ENCODE results near the gene KRT3. TPM values are rescaled to one million over a fixed set of nuclear protein-coding genes. Genes with fewer than 3 reads are reported as not detected.

Gene KRT3
- total RNA-seq, 2 experiments from 2014 or later = not detected

- CTCF ChIA-PET = interaction anchor here (1.3 to 1.4 kb wide), 2 partner anchors 60 to 160 kb away, joined by 3 to 4 read pairs; no protein-coding TSS in a partner anchor
- intact Hi-C loops (cut with micrococcal nuclease) = no loop called here
- Mint-ChIP-seq H3K27me3 (peaks cover 1% of the 10 kb centered on the region), H3K9me3 (no peaks in the 10 kb centered on the region), H3K36me3 (ENCODE audit: low read depth) (no peaks in the 10 kb centered on the region), H3K4me1 (ENCODE audit: low read depth) (peaks cover 10% of the 10 kb centered on the region), H3K27ac (no peak overlapping the region), H3K4me3 (no peak overlapping the region)
- POLR2A ChIA-PET = no interaction called here
- ATAC-seq (no peak), DNase-seq (no peak)
- TF ChIP-seq CTCF (IDR thresholded peaks at IDR 0.05) = no peak
Measured at GRCh38 chr12:52820521-52820920, 24.6 kb upstream of the KRT3 start.

- Mint-ChIP-seq H3K9me3 (no peaks in the 10 kb centered on the region), H3K27ac (no peak overlapping the region), H3K36me3 (ENCODE audit: low read depth) (no peaks in the 10 kb centered on the region), H3K4me1 (ENCODE audit: low read depth) (peaks cover 10% of the 10 kb centered on the region), H3K27me3 (peaks cover 1% of the 10 kb centered on the region), H3K4me3 (no peak overlapping the region)
- TF ChIP-seq CTCF (IDR thresholded peaks at IDR 0.05) = no peak
- intact Hi-C loops (cut with micrococcal nuclease) = no loop called here
- CTCF ChIA-PET = interaction anchor here (1.0 to 1.4 kb wide), 4 partner anchors 51 to 160 kb away, joined by 3 to 4 read pairs (median 4); no protein-coding TSS in a partner anchor
- POLR2A ChIA-PET = no interaction called here
- ATAC-seq (no peak), DNase-seq (no peak)
Measured at GRCh38 chr12:52819731-52820510, 24.0 kb upstream of the KRT3 start.

DNA sequence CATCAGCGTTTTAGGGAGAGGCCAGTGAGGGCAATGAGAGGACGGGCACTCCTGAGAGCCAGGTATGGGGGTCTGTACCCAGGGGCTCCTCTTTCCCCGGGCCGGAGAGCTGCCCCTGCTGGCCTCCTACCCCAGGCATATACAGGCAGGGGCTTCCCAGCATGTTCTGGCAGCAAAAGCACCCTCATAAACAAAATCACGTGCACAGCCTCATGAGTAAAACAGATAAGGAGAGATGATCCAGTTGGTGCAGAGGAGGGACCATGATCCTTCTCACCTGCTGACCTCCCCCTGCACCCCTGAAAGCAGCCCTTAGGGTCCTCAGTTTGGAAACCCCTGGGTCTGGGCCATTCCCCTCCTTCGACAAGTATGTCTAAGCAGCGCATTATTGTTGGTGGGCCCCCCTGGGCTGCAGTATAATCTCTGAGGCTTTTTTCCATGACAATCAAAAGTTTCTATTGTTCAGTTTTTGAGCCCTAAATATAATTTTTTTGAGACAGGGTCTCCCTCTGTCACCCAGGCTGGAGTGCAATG, 23.0 kb upstream of the KRT3 start:
- TF ChIP-seq CTCF (IDR thresholded peaks at IDR 0.05) = no peak
- ATAC-seq = no peak
- no peak overlapping the region for H3K4me3 Mint-ChIP-seq
- POLR2A ChIA-PET = no interaction called here
- no peak for DNase-seq
- H3K9me3 Mint-ChIP-seq = no peaks in the 10 kb centered on the region
- intact Hi-C loops (cut with micrococcal nuclease) = no loop called here
- CTCF ChIA-PET = interaction anchor here (1.0 to 1.4 kb wide), 2 partner anchors 52 to 66 kb away, joined by 3 to 4 read pairs; no protein-coding TSS in a partner anchor
- peaks cover 1% of the 10 kb centered on the region for H3K27me3 Mint-ChIP-seq
- no peaks in the 10 kb centered on the region for H3K36me3 Mint-ChIP-seq (ENCODE audit: low read depth)
- no peak overlapping the region for H3K27ac Mint-ChIP-seq
- peaks cover 10% of the 10 kb centered on the region for H3K4me1 Mint-ChIP-seq (ENCODE audit: low read depth)

GRCh38 chr12:52818388-52818787, 22.5 kb upstream of the KRT3 start:
- H3K27me3 Mint-ChIP-seq = peaks cover 1% of the 10 kb centered on the region
- H3K9me3 Mint-ChIP-seq = no peaks in the 10 kb centered on the region
- POLR2A ChIA-PET = no interaction called here
- DNase-seq = no peak
- peaks cover 10% of the 10 kb centered on the region for H3K4me1 Mint-ChIP-seq (ENCODE audit: low read depth)
- ATAC-seq = no peak
- no peaks in the 10 kb centered on the region for H3K36me3 Mint-ChIP-seq (ENCODE audit: low read depth)
- intact Hi-C loops (cut with micrococcal nuclease) = no loop called here
- CTCF ChIA-PET = interaction anchor here (1.1 to 1.7 kb wide), 2 partner anchors 48 to 66 kb away, joined by 4 to 7 read pairs; no protein-coding TSS in a partner anchor
- TF ChIP-seq CTCF (IDR thresholded peaks at IDR 0.05) = no peak
- H3K4me3 Mint-ChIP-seq = no peak overlapping the region
- no peak overlapping the region for H3K27ac Mint-ChIP-seq

DNA sequence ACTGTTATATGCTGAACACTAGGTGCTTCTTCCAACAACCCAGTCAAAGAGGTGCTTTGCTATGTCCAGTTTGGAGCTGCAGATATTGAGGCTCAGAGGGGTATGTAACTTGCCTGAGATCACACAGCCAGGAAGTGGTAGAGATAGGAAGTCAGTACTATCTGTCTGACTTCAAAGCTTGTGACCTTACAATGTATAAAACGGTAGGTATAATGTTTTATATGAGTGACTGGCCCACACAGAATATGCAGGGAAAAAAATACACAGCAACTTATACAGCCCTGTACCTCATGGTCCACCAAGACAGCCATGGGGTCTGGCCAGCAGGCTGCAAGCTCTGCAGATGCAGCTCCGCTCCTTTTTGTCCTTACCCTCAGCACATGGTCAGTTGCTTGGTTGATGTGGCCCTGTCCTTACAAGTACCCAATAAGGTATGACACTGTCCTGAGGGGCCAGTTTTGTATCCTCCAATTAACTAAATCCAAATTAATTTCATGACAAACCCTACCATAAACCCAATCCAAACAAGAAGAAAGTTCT, 21.9 kb upstream of the KRT3 start:
- Mint-ChIP-seq H3K4me1 (ENCODE audit: low read depth) (peaks cover 10% of the 10 kb centered on the region), H3K27me3 (peaks cover 1% of the 10 kb centered on the region), H3K9me3 (no peaks in the 10 kb centered on the region), H3K27ac (no peak overlapping the region), H3K4me3 (no peak overlapping the region), H3K36me3 (ENCODE audit: low read depth) (no peaks in the 10 kb centered on the region)
- TF ChIP-seq CTCF (IDR thresholded peaks at IDR 0.05) = no peak
- no peak for DNase-seq
- peak; percentile 68 for ATAC-seq
- ChIA-PET CTCF (interaction anchor here (1.1 to 1.7 kb wide), 3 partner anchors 48 to 163 kb away, joined by 4 to 7 read pairs (median 4); no protein-coding TSS in a partner anchor), POLR2A (interaction anchor here (0.8 kb wide), 1 partner anchor 28 kb away, joined by 3 read pairs; no protein-coding TSS in a partner anchor)
- intact Hi-C loops (cut with micrococcal nuclease) = no loop called here

Data from activated CD8-positive, alpha-beta T cell treated with anti-CD3 and anti-CD28 coated beads for 36 hours (primary cell).